HG03025 (cell line): ENCODE results near the gene SCAMP3.

Source experiments
- ATAC-seq: cut with Tn5 transposase; IDR thresholded peaks from one replicate; pipeline ENCODE4 v1.9.1; 2021; ENCODE audit warnings: mild to moderate bottlenecking, moderate library complexity; ENCODE audit not compliant: unreplicated experiment, low FRiP score

SCAMP3 gene

DNA sequence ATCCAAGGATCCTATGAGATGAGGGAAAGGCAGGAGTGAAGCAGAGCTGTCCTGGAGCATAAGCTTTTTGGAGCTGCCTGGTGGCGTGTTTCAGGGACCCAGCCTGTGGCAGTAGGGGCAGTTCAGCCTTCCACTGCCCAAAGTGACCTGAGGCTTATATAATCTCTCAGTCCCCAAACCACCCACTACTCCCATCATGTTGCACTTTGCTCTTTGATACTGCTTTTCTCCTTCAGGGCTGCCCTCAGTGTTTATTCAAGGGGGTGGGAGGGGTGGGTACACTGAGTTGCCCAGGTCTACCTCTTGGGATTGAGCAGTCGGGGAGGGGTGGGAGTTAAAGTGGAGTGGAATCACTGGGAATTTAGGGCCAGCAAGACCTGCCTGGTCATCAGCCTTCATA lies 24.4 kb upstream of the SCAMP3 start:
- ATAC-seq = no peak

- ATAC-seq = no peak
These were observed 23.5 kb upstream of the SCAMP3 start for GRCh38 chr1:155285631-155286044.

- ATAC-seq = no peak
These were observed 22.9 kb upstream of the SCAMP3 start for GRCh38 chr1:155285063-155285462.

- ATAC-seq = no peak
These were observed 22.3 kb upstream of the SCAMP3 start for GRCh38 chr1:155284476-155284875.

- ATAC-seq = no peak
These were observed 20.4 kb upstream of the SCAMP3 start for GRCh38 chr1:155282488-155283091.

GRCh38 chr1:155279268-155279667 lies 17.1 kb upstream of the SCAMP3 start:
- ATAC-seq = no peak

- no peak for ATAC-seq
These were observed 16.6 kb upstream of the SCAMP3 start for GRCh38 chr1:155278689-155279160.

- no peak for ATAC-seq
These were observed 15.9 kb upstream of the SCAMP3 start for GRCh38 chr1:155277902-155278688.

DNA sequence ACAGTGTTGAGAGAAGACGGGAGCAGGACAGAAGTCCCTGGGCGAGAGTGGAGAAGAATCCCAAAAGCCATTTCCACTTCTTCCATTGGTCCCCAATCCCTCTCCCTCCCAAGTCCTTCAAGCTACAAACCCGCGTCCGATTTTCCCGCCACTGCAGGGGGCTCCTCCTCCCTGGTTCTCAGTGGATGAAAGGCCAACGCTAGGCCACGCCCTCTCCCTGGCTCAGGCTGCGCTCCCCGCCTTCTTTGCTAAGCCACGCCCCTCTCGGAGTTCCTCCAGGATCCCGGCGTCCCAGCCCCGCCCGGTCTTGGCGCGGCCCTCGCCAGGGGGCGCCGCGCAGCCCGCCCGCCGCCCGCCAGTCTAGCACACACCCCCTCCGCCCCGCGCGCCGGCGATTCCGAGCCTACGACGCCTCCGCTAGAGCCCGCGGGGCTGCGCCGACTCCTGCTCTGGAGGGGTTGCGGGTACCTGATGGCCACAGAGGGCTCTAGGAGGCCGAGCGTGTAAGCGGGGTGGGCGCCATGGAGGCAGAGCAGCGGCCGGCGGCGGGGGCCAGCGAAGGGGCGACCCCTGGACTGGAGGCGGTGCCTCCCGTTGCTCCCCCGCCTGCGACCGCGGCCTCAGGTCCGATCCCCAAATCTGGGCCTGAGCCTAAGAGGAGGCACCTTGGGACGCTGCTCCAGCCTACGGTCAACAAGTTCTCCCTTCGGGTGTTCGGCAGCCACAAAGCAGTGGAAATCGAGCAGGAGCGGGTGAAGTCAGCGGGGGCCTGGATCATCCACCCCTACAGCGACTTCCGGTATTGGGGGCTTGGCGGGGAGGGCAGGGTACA lies 15.1 kb upstream of the SCAMP3 start, which contains the start of gene HCN3:
HCN3 (plus strand) TSS at position 394 of the 832 bp plus-strand sequence; CDS start at position 522, 128 bp downstream.
- ATAC-seq = peak; percentile 71

DNA sequence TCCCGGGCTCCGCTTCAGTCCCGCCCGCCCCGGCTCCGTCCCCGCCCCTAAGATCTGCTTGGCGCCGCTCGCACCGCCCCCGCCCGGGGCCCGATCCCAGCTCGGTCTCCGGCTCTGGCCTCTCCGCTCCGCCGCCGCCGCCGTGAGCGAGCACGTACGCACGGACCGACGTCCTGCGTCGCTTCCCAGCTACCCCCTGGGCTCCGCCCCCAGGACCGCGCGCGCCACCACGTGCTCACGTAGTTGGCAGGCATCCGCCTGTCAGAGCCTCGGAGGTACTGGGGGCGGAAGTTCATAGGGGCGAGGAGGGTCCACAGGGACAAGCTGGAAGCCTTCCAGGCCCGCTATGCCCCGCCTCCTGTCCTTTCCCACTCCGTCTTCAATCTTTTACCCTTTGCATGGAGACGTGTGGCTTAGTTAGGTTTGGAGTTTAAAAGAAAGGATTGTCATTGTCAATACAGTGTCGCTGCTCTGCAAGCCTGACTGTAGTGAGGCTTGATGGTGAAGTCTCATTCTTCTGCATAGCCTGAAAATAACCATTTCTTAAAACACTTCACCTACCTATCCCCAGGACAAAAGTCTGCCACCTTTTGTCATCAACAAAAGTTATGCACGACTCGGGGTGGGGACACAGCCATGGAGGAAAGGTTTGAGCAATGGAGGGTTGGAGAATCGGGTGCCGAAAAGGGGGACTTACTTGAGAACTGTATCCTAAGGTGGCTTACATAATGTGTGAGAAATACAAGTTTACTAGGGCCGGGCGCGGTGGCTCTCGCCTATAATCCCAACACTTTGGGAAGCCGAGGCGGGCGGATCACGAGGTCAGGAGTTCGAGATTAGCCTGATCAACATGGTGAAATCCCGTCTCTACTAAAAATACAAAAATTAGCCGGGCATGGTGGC lies 11.4 kb upstream of the SCAMP3 start, which contains the start of gene CLK2:
CLK2 (minus strand) TSS at position 162 of the 903 bp plus-strand sequence. CDS start 2,527 bp downstream, outside the sequence.
- peak; percentile 59 for ATAC-seq

GRCh38 chr1:155272466-155273342 lies 10.5 kb upstream of the SCAMP3 start:
- ATAC-seq = peak; percentile 27

DNA sequence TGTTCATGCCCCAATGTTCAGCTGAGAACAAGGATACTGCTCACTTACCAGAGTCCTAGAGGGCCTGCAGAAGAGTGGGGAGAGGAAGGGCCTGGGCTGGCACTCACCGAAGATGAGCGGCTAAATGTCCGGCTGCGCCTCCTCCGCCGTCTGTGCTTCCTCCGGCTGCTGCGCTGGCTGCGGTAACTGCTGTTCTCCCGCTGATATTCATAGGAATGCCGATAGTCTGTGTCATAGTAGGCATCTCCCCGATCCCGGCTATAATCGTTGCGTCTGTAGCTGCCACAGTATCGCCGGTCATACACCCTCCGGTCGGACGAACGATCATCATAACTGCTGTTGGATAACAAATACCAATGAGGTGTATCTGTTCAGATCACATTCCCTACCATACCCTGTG lies 7.2 kb upstream of the SCAMP3 start:
- ATAC-seq = no peak

DNA sequence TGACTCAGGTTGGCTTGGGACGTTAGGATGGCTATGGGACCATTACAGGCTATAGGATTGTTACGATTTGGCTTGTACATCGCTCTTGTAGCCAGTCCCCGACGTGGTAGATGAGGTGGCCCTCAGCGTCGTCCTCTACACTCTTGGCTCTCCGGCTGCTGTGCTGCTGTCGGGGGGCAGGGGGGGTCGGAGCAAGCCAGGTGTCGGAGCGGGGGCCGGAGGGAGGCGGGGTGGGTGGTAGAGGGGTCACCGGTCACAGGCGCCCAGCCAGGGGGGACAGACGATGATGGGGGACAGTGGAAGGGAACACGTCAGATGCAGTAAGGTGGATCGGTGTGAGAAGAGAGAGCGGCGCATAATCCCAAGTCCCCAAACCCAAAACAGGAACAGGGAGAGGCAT lies 6.5 kb upstream of the SCAMP3 start:
- no peak for ATAC-seq

- ATAC-seq = no peak
These were observed 5.2 kb upstream of the SCAMP3 start for GRCh38 chr1:155267373-155267772.

DNA sequence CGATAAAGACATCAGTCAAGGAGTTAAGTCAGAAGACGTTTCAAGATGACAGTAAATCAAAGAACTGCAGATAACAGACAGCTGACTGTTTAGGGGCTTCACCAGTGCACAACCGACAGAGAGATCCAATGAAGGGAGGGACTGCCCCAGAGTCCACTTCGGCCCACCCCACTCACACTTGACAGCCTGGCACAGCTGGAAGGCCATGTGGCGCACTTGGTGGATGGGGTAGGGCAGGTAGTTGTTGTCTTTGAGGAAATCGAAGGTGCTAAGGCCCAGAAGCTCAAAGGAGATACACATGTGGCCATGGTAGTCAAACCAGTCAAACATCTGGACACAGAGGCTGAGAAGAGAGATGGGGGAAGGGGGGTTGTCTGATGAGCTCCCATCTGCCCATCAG lies 4.4 kb upstream of the SCAMP3 start:
- ATAC-seq = no peak

- ATAC-seq = no peak
These were observed 907 bp upstream of the SCAMP3 start for GRCh38 chr1:155263067-155263466.

DNA sequence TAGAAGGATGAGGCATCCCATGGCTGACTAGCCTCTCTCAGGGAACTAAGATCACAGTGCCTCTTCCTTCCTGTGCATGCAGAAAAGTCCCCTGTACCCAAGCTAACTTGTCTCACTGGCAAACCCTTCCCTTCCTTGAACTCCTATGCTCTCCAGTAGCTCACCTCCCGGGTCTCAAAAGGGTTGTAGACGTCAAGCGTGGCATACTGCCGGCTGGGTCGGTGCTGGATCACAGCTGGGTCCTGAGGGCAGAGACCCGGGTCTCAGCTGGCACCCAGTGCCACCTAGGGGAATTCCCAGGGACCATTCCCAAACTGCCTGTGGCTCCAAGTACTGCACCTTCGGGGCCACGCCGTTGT lies 688 bp downstream of the SCAMP3 start:
- ATAC-seq = peak; percentile 3

DNA sequence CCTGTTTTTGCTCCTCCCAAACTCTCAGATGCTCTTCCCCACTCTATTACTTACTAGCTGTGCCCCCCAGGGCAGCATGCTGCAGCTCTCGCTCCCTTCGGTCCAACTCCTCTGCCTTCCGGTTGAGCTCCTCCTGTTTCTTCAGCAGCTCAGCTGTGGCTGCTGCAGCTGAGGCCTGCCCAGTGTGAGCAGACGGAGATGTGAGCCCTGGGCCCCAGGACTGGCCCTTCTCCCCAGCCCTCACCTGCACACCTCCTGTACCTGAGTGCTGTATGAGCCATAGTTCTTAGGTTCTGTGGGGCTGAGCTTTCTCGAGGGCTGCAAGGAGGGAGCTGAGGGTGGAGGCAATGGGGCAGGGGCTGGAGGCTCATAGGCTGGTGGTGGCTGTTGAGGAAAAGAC lies 1.9 kb downstream of the SCAMP3 start:
- ATAC-seq = no peak
